ENCODE data around the gene CASK.

Gene CASK

DNA sequence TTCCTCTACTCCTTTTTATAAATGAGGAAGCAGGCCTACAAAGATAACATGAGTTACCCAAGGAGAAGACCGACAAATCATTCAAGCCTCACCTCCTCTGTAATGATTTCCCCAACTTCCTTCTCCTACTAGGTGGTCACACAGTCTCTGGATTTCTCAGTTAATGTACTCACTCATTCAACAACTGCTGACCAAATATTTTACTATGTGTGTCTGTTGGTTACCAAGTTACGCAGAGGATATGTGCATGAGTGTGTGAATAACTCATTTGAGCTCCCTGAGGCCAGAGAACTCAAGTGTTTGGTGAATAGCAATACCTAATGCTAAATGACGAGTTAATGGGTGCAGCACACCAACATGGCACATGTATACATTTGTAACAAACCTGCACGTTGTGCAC is 10.4 kb downstream of the CASK start:
- FAIRE-seq = peak; percentile 93

GRCh38 chrX:41909068-41909467 is 14.3 kb downstream of the CASK start:
- FAIRE-seq = no peak

GRCh38 chrX:41906515-41907187 is 16.7 kb downstream of the CASK start:
- no peak for FAIRE-seq

GRCh38 chrX:41903544-41903943 is 19.8 kb downstream of the CASK start:
- FAIRE-seq = no peak

DNA sequence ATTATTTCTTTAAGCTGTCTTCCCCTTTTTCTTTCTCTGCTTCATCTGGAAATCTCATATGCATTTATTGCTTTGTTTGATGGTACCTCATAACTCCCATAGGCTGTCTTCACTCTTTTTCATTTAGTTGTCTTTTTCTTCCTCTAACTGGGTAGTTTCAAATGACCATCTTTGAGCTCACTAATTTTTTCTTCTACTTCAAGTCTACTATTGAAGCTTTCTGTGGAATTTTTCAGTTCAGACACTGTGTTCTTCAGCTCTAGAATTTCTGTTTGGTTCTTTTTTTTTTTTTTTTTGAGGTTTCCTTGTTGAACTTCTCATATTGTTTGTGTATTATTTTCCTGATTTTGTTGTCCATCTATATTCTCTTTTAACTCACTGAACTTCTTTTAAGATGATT is 23.0 kb downstream of the CASK start:
- no peak for FAIRE-seq

- FAIRE-seq = no peak
These were observed 27.5 kb downstream of the CASK start for GRCh38 chrX:41895826-41896225.

DNA sequence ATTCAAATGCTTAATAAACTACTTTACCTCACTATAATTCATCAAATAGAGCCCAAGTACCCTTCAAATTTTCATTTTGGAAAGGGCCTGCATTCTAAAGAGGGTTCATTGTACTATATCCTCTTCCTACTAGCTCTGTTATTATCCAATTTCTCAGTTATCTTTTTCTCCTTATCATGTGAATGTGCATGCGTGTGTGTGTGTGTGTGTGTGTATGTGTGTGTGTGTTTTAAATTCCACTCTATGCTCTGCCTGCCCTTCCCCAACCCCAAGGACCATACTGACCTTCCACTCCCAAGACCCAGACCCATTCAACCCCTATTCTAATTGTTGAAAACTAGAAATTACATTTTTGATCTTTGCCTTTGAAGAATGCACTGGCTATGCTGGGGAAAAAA is 33.3 kb downstream of the CASK start:
- no peak for FAIRE-seq

GRCh38 chrX:41889317-41890025 is 33.9 kb downstream of the CASK start:
- peak; percentile 98 for FAIRE-seq

- FAIRE-seq = no peak
These were observed 35.7 kb downstream of the CASK start for GRCh38 chrX:41887691-41888090.

GRCh38 chrX:41885724-41886123 is 37.6 kb downstream of the CASK start:
- no peak for FAIRE-seq

- no peak for FAIRE-seq
These were observed 42.2 kb downstream of the CASK start for GRCh38 chrX:41881166-41881565.

GRCh38 chrX:41877167-41877566 is 46.2 kb downstream of the CASK start:
- FAIRE-seq = no peak

DNA sequence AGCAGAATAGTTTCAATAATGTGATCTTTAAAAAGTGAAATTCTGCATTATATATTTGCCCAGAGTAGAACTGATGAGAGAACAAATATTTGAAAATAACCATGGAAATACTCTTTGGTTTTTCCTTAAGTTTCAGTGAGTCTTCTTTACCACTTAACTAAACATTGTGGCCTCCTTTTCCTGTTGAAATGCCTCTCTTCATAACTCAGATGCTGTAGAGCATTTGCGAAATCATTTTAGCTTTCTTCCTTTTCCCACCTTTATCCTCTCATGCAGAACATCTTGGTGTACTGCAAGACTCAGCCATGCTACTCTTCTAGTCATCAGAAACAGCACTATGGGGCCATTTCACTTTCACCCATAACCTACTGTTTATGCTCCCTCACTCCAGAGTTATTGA is 48.2 kb downstream of the CASK start:
- no peak for FAIRE-seq

DNA sequence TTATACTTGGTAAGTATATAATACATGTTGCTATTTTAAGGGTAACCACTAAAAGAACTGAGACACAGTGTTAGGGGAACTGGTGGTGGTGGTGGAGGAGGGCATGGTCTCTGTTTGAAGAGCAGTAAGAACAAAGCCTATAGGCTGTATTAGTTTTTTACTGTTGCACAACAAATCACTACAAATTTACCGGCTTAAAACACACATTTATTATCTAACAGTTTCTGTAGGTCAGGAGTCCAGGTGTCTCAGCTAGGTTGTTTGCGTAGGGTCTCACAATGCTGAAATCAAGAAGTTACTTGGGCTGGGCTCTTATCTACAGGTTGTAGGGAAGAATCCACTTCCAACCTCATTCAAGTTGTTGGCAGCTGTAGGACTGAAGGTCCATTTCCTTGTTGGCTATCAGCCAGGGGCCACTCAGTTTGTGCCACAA is 52.6 kb downstream of the CASK start:
- no peak for FAIRE-seq

- no peak for FAIRE-seq
These were observed 54.9 kb downstream of the CASK start for GRCh38 chrX:41868392-41868977.

GRCh38 chrX:41863343-41864203 is 59.8 kb downstream of the CASK start:
- peak; percentile 72 for FAIRE-seq

DNA sequence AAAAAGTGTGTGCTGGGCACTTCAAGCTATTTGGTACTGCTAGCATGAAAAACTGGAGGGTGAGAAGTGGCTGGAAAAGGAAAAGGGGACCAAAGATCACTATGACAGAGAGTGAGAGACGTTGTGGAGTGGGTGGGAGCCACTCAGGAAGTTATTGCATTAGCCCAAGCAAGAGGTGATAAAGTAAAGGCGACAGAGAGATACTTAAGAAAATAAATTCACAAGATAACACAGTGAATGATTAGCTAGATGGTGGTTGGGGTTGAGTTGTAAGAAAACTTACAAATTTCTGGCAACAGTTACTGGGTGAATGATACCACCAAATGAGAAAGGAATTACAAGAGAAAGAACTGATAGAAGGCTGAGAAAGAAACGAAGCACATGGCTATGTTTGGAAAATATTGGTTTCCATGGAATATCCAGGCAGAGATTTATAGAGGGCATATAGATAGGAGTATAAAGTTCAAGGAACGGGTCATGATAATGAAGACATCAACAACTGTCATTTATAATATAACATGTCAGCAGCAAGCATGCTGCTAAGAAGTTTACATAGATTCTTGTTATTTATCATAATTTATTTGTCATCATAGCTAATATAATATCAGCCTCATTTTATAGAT is 60.7 kb downstream of the CASK start:
- no peak for FAIRE-seq

GRCh38 chrX:41858161-41858775 is 65.1 kb downstream of the CASK start:
- no peak for FAIRE-seq

DNA sequence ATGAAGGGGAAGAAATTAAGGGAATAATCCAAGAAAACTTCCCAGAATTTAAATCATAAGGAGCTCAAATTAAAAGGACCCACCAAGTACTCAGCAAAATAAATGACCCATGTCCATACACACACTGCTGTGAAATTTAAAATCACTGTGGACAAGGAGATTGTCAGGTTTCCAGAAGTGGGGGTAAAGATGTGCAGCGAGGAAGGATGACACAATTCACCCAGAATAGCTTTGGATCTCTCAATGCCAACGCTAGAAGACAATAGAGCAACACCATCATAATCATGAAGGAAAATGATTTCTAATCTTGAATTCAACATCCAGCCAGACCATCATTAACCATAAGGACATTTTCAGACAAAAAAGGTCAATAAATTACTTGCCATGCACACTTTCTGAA is 65.7 kb downstream of the CASK start:
- FAIRE-seq = no peak

GRCh38 chrX:41846714-41847113 is 76.6 kb downstream of the CASK start:
- peak; percentile 89 for FAIRE-seq

- no peak for FAIRE-seq
These were observed 85.9 kb downstream of the CASK start for GRCh38 chrX:41837270-41837944.

- no peak for FAIRE-seq
These were observed 94.5 kb downstream of the CASK start for GRCh38 chrX:41828826-41829225.
